Panc1 (cell line): ENCODE results near the gene EHD3. TPM values are rescaled to one million over a fixed set of nuclear protein-coding genes. Genes with fewer than 3 reads are reported as not detected.

Source experiments
- ATAC-seq: fragments of 200-7000 bp; cut with Tn5 transposase; 2 replicates; pipeline ENCODE4 v1.9.1; 2020; ENCODE audit warnings: mild to moderate bottlenecking, moderate library complexity
- BruUV-seq: library from RNA; stranded (reverse); fragments of 400-500 nt; replicated peaks from 2 replicates; lab custom pipeline; 2021; lab: Mats Ljungman, UMichigan
- CTCF ChIA-PET: fragments of 300-600 bp; sonication (Branson Sonifier 250); formaldehyde crosslinking; loops from one replicate; lab custom pipeline; 2022; ENCODE audit warnings: antibody characterized with exemption; lab: Charles Lee
- POLR2A ChIA-PET: fragments of 300-600 bp; sonication (Branson Sonifier 250); formaldehyde crosslinking; loops from one replicate; lab custom pipeline; 2022; ENCODE audit warnings: antibody characterized with exemption; lab: Charles Lee
- DNase-seq: peaks from one replicate; pipeline ENCODE4 v3.0.0-alpha.2; 2010; ENCODE audit warnings: low read depth, low spot score
- H3K27ac ChIP-seq: 2 replicates; pipeline ENCODE4 v1.5.1; 2011; ENCODE audit warnings: mild to moderate bottlenecking, low read length, inconsistent platforms
- H3K27me3 ChIP-seq: fragments of 200-500 bp; sonication (Bioruptor generic); 2 replicates; pipeline ENCODE4 v1.6.0; 2014; ENCODE audit warnings: low read length, inconsistent platforms; ENCODE audit not compliant: control insufficient read depth, insufficient read depth
- H3K36me3 ChIP-seq: fragments of 200-500 bp; sonication (Bioruptor generic); 2 replicates; pipeline ENCODE4 v1.5.1; 2014; ENCODE audit warnings: inconsistent platforms, mild to moderate bottlenecking, low read length, moderate library complexity; ENCODE audit not compliant: control insufficient read depth, insufficient read depth
- H3K4me1 ChIP-seq: 2 replicates; pipeline ENCODE4 v1.5.1; 2011; ENCODE audit warnings: inconsistent platforms, mild to moderate bottlenecking, low read length, moderate library complexity; ENCODE audit not compliant: control insufficient read depth, insufficient read depth
- H3K4me3 ChIP-seq, 2 experiments: 2 replicates each; pipeline ENCODE4 v1.5.1; 2011 to 2012; ENCODE audit warnings: low read depth in 2 of 2, low read length in 2 of 2, mild to moderate bottlenecking in 2 of 2, inconsistent platforms in 1 of 2, moderate library complexity in 1 of 2
- H3K9me3 ChIP-seq: fragments of 200-500 bp; sonication (Bioruptor generic); 2 replicates; pipeline ENCODE4 v1.5.1; 2014; ENCODE audit warnings: low read depth, mild to moderate bottlenecking, inconsistent platforms, low read length, moderate library complexity; ENCODE audit not compliant: control insufficient read depth, insufficient read depth
- CTCF ChIP-seq: fragments of 450-650 bp; IDR thresholded peaks from 2 replicates; pipeline ENCODE4 v1.5.1; 2017; ENCODE audit warnings: mild to moderate bottlenecking
- POLR2AphosphoS5 ChIP-seq: IDR thresholded peaks from 2 replicates; pipeline ENCODE4 v1.6.1; 2012; ENCODE audit warnings: mild to moderate bottlenecking, low read depth, low read length, moderate library complexity
- REST ChIP-seq, 2 experiments: IDR thresholded peaks; 2 replicates each; pipeline ENCODE4 v1.6.1; 2011 to 2012; ENCODE audit warnings: low read depth in 2 of 2, control low read depth in 1 of 2, low read length in 1 of 2, mild to moderate bottlenecking in 1 of 2, moderate library complexity in 1 of 2; ENCODE audit not compliant: insufficient read depth in 1 of 2
- SIN3A ChIP-seq: IDR thresholded peaks from 2 replicates; pipeline ENCODE4 v1.6.1; 2012; ENCODE audit warnings: low read depth, mild to moderate bottlenecking, low read length, moderate library complexity, borderline replicate concordance; ENCODE audit not compliant: insufficient read depth
- TCF7L2 ChIP-seq: IDR thresholded peaks from 2 replicates; pipeline ENCODE4 v1.6.1; 2011; ENCODE audit warnings: mild to moderate bottlenecking, low read depth, low read length, inconsistent platforms
- in situ Hi-C: cut with HindIII; loops from 2 replicates; pipeline ENCODE4 v1.10.0; 2016; ENCODE audit warnings: low sequenced_read_pairs, low pct_unique_long_range_greater_than_20kb
- intact Hi-C: fragments of 100-400 bp; cut with micrococcal nuclease; formaldehyde crosslinking; loops from one replicate; pipeline ENCODE4 v1.10.0; 2022; ENCODE audit not compliant: unreplicated experiment
- total RNA-seq: library from RNA; stranded (reverse); gene quantifications from one replicate; pipeline ENCODE4 v1.2.1, GENCODE V29; 2021; ENCODE audit not compliant: unreplicated experiment

Gene EHD3
- total RNA-seq, 1 experiment from 2014 or later: 2.6 TPM

GRCh38 chr2:31249009-31249690, 15.2 kb downstream of the EHD3 start:
- Histone ChIP-seq H3K27ac (no peak overlapping the region), H3K9me3 (no peaks in the 10 kb centered on the region), H3K36me3 (no peaks in the 10 kb centered on the region), H3K4me3 (no peak overlapping the region), H3K27me3 (no peaks in the 10 kb centered on the region), H3K4me1 (no peaks in the 10 kb centered on the region)
- TF ChIP-seq SIN3A (no peak), REST (IDR thresholded peaks at IDR 0.05; ENCODE audit: insufficient read depth in 1 of 2, low read depth in 2 of 2, low read length in 1 of 2) (no peak), CTCF (no peak), TCF7L2 (no peak), POLR2AphosphoS5 (no peak)
- intact Hi-C loops: no loop called here
- DNase-seq: no peak
- no TSS peak for BruUV-seq
- CTCF ChIA-PET: interaction anchor here (0.6 kb wide), 1 partner anchor 900 kb away, joined by 6 read pairs; no protein-coding TSS in a partner anchor
- POLR2A ChIA-PET: no interaction called here
- in situ Hi-C loops: no loop called here
- ATAC-seq: no peak

GRCh38 chr2:31251018-31251417, 17.1 kb downstream of the EHD3 start:
- Histone ChIP-seq H3K4me3 (no peak overlapping the region), H3K9me3 (no peaks in the 10 kb centered on the region), H3K36me3 (no peaks in the 10 kb centered on the region), H3K27ac (no peak overlapping the region), H3K4me1 (no peaks in the 10 kb centered on the region), H3K27me3 (no peaks in the 10 kb centered on the region)
- ChIA-PET POLR2A (interaction anchor here (0.6 kb wide), 1 partner anchor 39 kb away, joined by 3 read pairs; no protein-coding TSS in a partner anchor), CTCF (no interaction called here)
- TF ChIP-seq TCF7L2 (no peak), SIN3A (no peak)
- in situ Hi-C loops (no loop called here), intact Hi-C loops (no loop called here)
- no peak for ATAC-seq
- no TSS peak for BruUV-seq
- no peak for DNase-seq

- no peak for TF ChIP-seq TCF7L2
- TF ChIP-seq POLR2AphosphoS5: no peak
- TF ChIP-seq CTCF: no peak
- no peak for TF ChIP-seq SIN3A
- no peak for TF ChIP-seq REST (IDR thresholded peaks at IDR 0.05; ENCODE audit: insufficient read depth in 1 of 2, low read depth in 2 of 2, low read length in 1 of 2)
- ChIA-PET CTCF (interaction anchor here (0.6 kb wide), 1 partner anchor 389 kb away, joined by 3 read pairs; no protein-coding TSS in a partner anchor), POLR2A (no interaction called here)
- BruUV-seq: no TSS peak
- no peaks in the 10 kb centered on the region for H3K27me3 ChIP-seq
- H3K36me3 ChIP-seq: no peaks in the 10 kb centered on the region
- H3K4me3 ChIP-seq: no peak overlapping the region
- ATAC-seq (no peak), DNase-seq (no peak)
- in situ Hi-C loops (no loop called here), intact Hi-C loops (no loop called here)
- no peak overlapping the region for H3K27ac ChIP-seq
- H3K4me1 ChIP-seq: no peaks in the 10 kb centered on the region
- no peaks in the 10 kb centered on the region for H3K9me3 ChIP-seq
Observed at GRCh38 chr2:31251851-31252250, 17.9 kb downstream of the EHD3 start.
